OCI-LY7 (cell line): ENCODE data around the gene ACAA2. TPM values are rescaled to one million over a fixed set of nuclear protein-coding genes. Genes with fewer than 3 reads are reported as not detected.

Source experiments
- BruUV-seq: library from RNA; stranded (reverse); fragments of 400-500 nt; replicated peaks from 2 replicates; lab custom pipeline; 2021; lab: Mats Ljungman, UMichigan
- CTCF ChIA-PET: fragments of 300-600 bp; sonication (Branson Sonifier 250); formaldehyde crosslinking; loops from one replicate; lab custom pipeline; 2022; ENCODE audit warnings: antibody characterized with exemption; ENCODE audit not compliant: unreplicated experiment; lab: Charles Lee
- POLR2A ChIA-PET: fragments of 300-600 bp; sonication (Branson Sonifier 250); formaldehyde crosslinking; loops from one replicate; lab custom pipeline; 2022; ENCODE audit warnings: antibody characterized with exemption; lab: Charles Lee
- DNase-seq: peaks from one replicate; pipeline ENCODE4 v3.0.0-alpha.2; 2015; ENCODE audit warnings: low spot score
- H2AFZ ChIP-seq: fragments of 200-600 bp; sonication (generic), shearing (Covaris generic); 2 replicates; pipeline ENCODE4 v1.6.1; 2014; ENCODE audit warnings: mild to moderate bottlenecking, antibody characterized with exemption, low read length, moderate library complexity
- H3K27ac ChIP-seq: fragments of 200-600 bp; sonication (generic); 2 replicates; pipeline ENCODE4 v1.5.1; 2014; ENCODE audit warnings: mixed run types, low read depth, mild to moderate bottlenecking, moderate library complexity, low read length, inconsistent platforms; ENCODE audit not compliant: poor library complexity, severe bottlenecking
- H3K36me3 ChIP-seq: fragments of 200-600 bp; sonication (generic); 2 replicates; pipeline ENCODE4 v1.6.1; 2014; ENCODE audit warnings: mild to moderate bottlenecking, antibody characterized with exemption, low read length, moderate library complexity, mixed read lengths; ENCODE audit not compliant: insufficient read depth
- H3K4me1 ChIP-seq: fragments of 200-600 bp; sonication (generic); 2 replicates; pipeline ENCODE4 v1.5.1; 2014; ENCODE audit warnings: mild to moderate bottlenecking, low read length; ENCODE audit not compliant: insufficient read depth, poor library complexity, severe bottlenecking
- H3K4me2 ChIP-seq: fragments of 200-600 bp; sonication (generic); 2 replicates; pipeline ENCODE4 v1.6.1; 2014; ENCODE audit warnings: mild to moderate bottlenecking, low read length
- H3K4me3 ChIP-seq: fragments of 200-600 bp; sonication (generic); 2 replicates; pipeline ENCODE4 v1.5.1; 2014; ENCODE audit warnings: mild to moderate bottlenecking, low read depth, low read length; ENCODE audit not compliant: poor library complexity, severe bottlenecking
- H3K79me2 ChIP-seq: fragments of 200-600 bp; sonication (generic); 2 replicates; pipeline ENCODE4 v1.6.1; 2016; ENCODE audit warnings: low read depth, mild to moderate bottlenecking, low read length, moderate library complexity, mixed read lengths; ENCODE audit not compliant: insufficient read depth
- H3K9me2 ChIP-seq: fragments of 200-600 bp; sonication (generic); 2 replicates; pipeline ENCODE4 v1.6.1; 2016; ENCODE audit warnings: mild to moderate bottlenecking, low read length, mixed read lengths; ENCODE audit not compliant: insufficient read depth
- H3K9me3 ChIP-seq: fragments of 200-600 bp; sonication (generic); 2 replicates; pipeline ENCODE4 v1.6.1; 2014; ENCODE audit warnings: mild to moderate bottlenecking, mixed run types, low read length, mixed read lengths
- H4K20me1 ChIP-seq: fragments of 200-600 bp; sonication (generic); 2 replicates; pipeline ENCODE4 v1.6.1; 2014; ENCODE audit warnings: mild to moderate bottlenecking, antibody characterized with exemption, low read length, moderate library complexity, mixed read lengths; ENCODE audit not compliant: insufficient read depth
- EZH2phosphoT487 ChIP-seq: fragments of 200-600 bp; sonication (generic); IDR thresholded peaks from 2 replicates; pipeline ENCODE4 v1.6.1; 2018; ENCODE audit warnings: low read depth, borderline replicate concordance, mild to moderate bottlenecking, mixed run types, antibody characterized with exemption, low read length, moderate library complexity, mixed read lengths
- intact Hi-C: fragments of 100-400 bp; cut with micrococcal nuclease; formaldehyde crosslinking; loops from one replicate; pipeline ENCODE4 v1.10.0; 2022; ENCODE audit not compliant: unreplicated experiment
- total RNA-seq, 2 experiments: library from RNA; depleted of rRNA in 1 of 2; stranded (reverse); fragments of >200 nt in 1 of 2; shearing (Covaris generic) in 1 of 2; gene quantifications; 2 replicates each; pipeline ENCODE4 v1.2.3, GENCODE V29; 2014 to 2022
- TF ChIP-seq, protein P1 (sequence below): fragments of 200-600 bp; sonication (generic); conservative IDR thresholded peaks from 2 replicates; pipeline ENCODE4 v1.5.1; 2014; ENCODE audit warnings: mild to moderate bottlenecking, antibody characterized with exemption, low read length, moderate library complexity, mixed read lengths

The ACAA2 gene
- total RNA-seq, 2 experiments from 2014 or later, result 30.8 to 54.4 TPM

DNA sequence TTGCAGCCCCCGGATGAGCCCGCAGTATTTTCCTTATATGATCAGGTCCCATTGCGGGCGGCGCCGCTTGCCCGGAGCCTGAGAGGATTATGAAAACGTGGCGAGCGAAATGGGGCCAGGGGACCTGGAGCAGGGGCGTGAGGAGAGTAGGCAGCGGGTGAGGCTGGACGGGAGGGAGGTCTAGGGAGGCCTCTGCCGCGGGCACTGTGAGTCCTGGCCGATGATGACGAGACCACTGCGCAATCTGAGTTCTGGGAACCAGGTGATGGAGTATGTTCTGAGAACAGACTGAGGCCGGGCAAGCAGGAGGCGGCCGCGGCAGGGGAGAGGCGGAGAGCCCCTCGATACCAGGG is 790 bp upstream of the ACAA2 start:
- Histone ChIP-seq H2AFZ (peak overlapping the region; percentile 87; the same call in 1 of the 2 replicates), H3K4me1 (peaks cover 9% of the 10 kb centered on the region), H3K9me2 (no peaks in the 10 kb centered on the region), H3K4me2 (peak overlapping the region; percentile 90), H3K27ac (peak overlapping the region; percentile 88), H3K36me3 (no peaks in the 10 kb centered on the region; the same call in 1 of the 2 replicates), H4K20me1 (no peaks in the 10 kb centered on the region), H3K9me3 (no peaks in the 10 kb centered on the region), H3K4me3 (peak overlapping the region; percentile 85), H3K79me2 (peaks cover 35% of the 10 kb centered on the region; the same call in 1 of the 2 replicates)
- BruUV-seq, result TSS peak; percentile 100
- TF ChIP-seq EZH2phosphoT487, result no peak
- TF ChIP-seq, protein P1, sequence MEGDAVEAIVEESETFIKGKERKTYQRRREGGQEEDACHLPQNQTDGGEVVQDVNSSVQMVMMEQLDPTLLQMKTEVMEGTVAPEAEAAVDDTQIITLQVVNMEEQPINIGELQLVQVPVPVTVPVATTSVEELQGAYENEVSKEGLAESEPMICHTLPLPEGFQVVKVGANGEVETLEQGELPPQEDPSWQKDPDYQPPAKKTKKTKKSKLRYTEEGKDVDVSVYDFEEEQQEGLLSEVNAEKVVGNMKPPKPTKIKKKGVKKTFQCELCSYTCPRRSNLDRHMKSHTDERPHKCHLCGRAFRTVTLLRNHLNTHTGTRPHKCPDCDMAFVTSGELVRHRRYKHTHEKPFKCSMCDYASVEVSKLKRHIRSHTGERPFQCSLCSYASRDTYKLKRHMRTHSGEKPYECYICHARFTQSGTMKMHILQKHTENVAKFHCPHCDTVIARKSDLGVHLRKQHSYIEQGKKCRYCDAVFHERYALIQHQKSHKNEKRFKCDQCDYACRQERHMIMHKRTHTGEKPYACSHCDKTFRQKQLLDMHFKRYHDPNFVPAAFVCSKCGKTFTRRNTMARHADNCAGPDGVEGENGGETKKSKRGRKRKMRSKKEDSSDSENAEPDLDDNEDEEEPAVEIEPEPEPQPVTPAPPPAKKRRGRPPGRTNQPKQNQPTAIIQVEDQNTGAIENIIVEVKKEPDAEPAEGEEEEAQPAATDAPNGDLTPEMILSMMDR, result no peak
- ChIA-PET CTCF (no interaction called here), POLR2A (interaction anchor here (0.7 to 1.0 kb wide), 2 partner anchors 23 to 327 kb away, joined by 4 to 8 read pairs; partner anchors contain the start of gene C18orf32)
- no peak for DNase-seq
- intact Hi-C loops, result loop anchor here (5.0 to 10.0 kb wide), 2 partner anchors 322 to 561 kb away; partner anchors contain the start of genes RPL17 and SKA1

DNA sequence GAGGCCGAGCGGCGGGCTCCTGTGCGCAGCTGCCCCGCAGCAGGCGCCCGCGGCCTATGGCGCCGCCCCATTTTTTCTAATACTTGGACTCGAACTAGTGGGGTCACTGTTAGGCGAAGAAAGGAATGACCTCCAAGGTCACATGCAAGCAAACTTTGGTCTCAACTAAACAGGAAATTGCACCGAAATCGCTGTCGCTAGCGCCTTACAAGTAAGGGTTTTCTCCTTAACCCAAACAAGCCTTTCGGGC is 339 bp downstream of the ACAA2 start:
- peaks cover 9% of the 10 kb centered on the region for H3K4me1 ChIP-seq
- H3K9me2 ChIP-seq, result no peaks in the 10 kb centered on the region
- H3K4me3 ChIP-seq, result peak overlapping the region; percentile 85
- TF ChIP-seq EZH2phosphoT487, result no peak
- TF ChIP-seq, protein P1, result no peak
- peak overlapping the region; percentile 87 for H2AFZ ChIP-seq
- no peaks in the 10 kb centered on the region; the same call in 1 of the 2 replicates for H3K36me3 ChIP-seq
- POLR2A ChIA-PET, result interaction anchor here (0.6 kb wide), 1 partner anchor 326 kb away, joined by 6 read pairs; no protein-coding TSS in a partner anchor
- H3K9me3 ChIP-seq, result no peaks in the 10 kb centered on the region
- peak overlapping the region; percentile 90 for H3K4me2 ChIP-seq
- intact Hi-C loops, result loop anchor here (5.0 to 10.0 kb wide), 2 partner anchors 321 to 562 kb away; partner anchors contain the start of genes RPL17 and SKA1
- H3K27ac ChIP-seq, result peak overlapping the region; percentile 88
- peaks cover 35% of the 10 kb centered on the region; the same call in 1 of the 2 replicates for H3K79me2 ChIP-seq
- BruUV-seq, result no TSS peak
- CTCF ChIA-PET, result no interaction called here
- no peaks in the 10 kb centered on the region for H4K20me1 ChIP-seq
- peak; percentile 49 for DNase-seq

DNA sequence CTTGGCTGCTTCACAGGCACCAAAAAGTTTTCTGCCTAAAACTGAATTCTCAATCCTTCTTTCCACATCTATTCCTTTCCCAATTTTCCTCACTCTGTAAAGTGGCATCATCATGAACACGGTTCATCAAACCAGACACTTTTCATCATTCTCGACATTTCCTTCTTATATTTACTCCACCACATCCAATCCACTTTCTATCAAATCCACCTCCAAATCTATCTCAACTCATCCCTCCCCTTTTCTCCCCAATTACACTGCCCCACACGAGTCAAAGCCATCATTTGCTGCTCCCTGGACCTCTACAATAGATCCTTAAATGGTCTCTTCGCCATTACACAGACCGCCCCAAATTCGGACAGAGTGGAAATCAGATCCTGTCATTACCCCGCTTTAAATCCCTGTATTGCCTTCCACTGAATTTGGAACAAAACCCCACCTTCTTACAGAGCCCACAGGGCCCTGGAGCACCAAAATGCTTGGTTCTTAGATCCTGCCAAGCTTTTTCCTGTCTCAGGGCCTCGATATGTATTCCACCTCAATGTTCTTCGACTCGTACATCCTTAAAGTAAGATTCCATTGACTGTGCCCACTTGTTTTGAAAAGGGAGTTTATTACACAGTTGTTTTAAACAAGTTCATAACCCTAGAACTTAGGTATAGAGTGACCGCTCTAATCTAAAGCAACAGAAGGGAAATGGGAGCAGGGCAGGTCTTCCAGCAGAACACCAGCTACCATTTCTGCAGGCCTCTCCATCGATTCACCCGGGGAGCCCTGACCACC is 856 bp downstream of the ACAA2 start:
- ChIA-PET POLR2A (interaction anchor here (0.6 to 1.5 kb wide), 3 partner anchors 11 to 326 kb away, joined by 3 to 6 read pairs (median 5); no protein-coding TSS in a partner anchor), CTCF (no interaction called here)
- Histone ChIP-seq H3K9me3 (no peaks in the 10 kb centered on the region), H3K36me3 (peaks cover 1% of the 10 kb centered on the region; the same call in 1 of the 2 replicates), H3K9me2 (no peaks in the 10 kb centered on the region), H3K79me2 (peaks cover 35% of the 10 kb centered on the region; the same call in 1 of the 2 replicates), H3K4me2 (peak overlapping the region; percentile 90), H2AFZ (peak overlapping the region; percentile 87), H3K4me3 (peak overlapping the region; percentile 85), H4K20me1 (no peaks in the 10 kb centered on the region), H3K27ac (peak overlapping the region; percentile 88), H3K4me1 (peaks cover 9% of the 10 kb centered on the region)
- TF ChIP-seq, protein P1, result 0 out of 2 replicates have a peak, but pooled peaks have one; percentile 15
- no peak for TF ChIP-seq EZH2phosphoT487
- intact Hi-C loops, result loop anchor here (5.0 to 10.0 kb wide), 2 partner anchors 320 to 562 kb away; partner anchors contain the start of genes RPL17 and SKA1
- DNase-seq, result no peak
- no TSS peak for BruUV-seq
